GM12891 (cell line): ENCODE results near the gene PTPN2.

Experiments
- PAX5 ChIP-seq: IDR thresholded peaks from 2 replicates; pipeline ENCODE4 v1.6.1; 2011; ENCODE audit warnings: low read length, moderate library complexity, mild to moderate bottlenecking; ENCODE audit not compliant: insufficient read depth, severe bottlenecking
- POLR2A ChIP-seq: IDR thresholded peaks from 2 replicates; pipeline ENCODE4 v1.6.1; 2011; ENCODE audit warnings: low read depth, low read length, control low read depth
- POLR2AphosphoS5 ChIP-seq: IDR thresholded peaks from 2 replicates; pipeline ENCODE4 v1.6.1; 2011; ENCODE audit warnings: low read depth, low read length, control low read depth
- POU2F2 ChIP-seq: IDR thresholded peaks from 2 replicates; pipeline ENCODE4 v1.6.1; 2011; ENCODE audit warnings: low read depth, mild to moderate bottlenecking, control low read depth, low read length, moderate library complexity
- SPI1 ChIP-seq: IDR thresholded peaks from 2 replicates; pipeline ENCODE4 v1.6.1; 2011; ENCODE audit warnings: low read depth, low read length, control low read depth
- TAF1 ChIP-seq: IDR thresholded peaks from 2 replicates; pipeline ENCODE4 v1.6.1; 2011; ENCODE audit warnings: low read depth, low read length, control low read depth

DNA sequence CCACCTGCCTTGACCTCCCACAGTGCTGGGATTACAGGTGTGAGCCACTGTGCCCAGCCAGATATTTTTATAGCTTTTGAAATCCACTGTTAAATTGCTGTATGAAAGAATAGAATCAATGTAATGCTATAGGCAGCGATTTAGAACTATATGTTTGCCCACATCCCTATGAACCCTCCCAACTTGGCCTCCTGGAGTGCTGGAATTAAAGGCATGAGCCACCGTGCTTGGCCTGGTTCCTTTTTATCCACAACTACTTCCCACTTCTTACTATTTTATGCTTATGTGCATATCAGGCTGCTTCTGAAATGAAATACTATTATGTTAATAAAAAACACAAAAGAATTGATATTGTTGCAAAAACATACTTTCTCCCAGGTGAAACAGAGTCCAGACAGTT is 11.6 kb upstream of the PTPN2 start:
- TF ChIP-seq POLR2A: no peak
- no peak for TF ChIP-seq POLR2AphosphoS5
- no peak for TF ChIP-seq POU2F2
- TF ChIP-seq TAF1: no peak
- no peak for TF ChIP-seq SPI1
- TF ChIP-seq PAX5: no peak
